ENCODE data around the gene MEIS1.

MEIS1 gene

GRCh38 chr2:66559672-66560071 is 124.7 kb downstream of the MEIS1 start:
- Histone ChIP-seq H3K4me1 (ENCODE audit: control insufficient read depth, insufficient read depth, low read length) (peaks cover 27% of the 10 kb centered on the region), H3K36me3 (ENCODE audit: control insufficient read depth in 2 of 2, insufficient read depth in 1 of 2, low read length in 2 of 2) (no peaks in the 10 kb centered on the region), H3K4me3 (ENCODE audit: low read depth, low read length) (no peak overlapping the region), H3K9me3 (ENCODE audit: control insufficient read depth, insufficient read depth, low read depth, low read length) (no peaks in the 10 kb centered on the region), H3K27ac (ENCODE audit: extremely low read depth, low read depth, low read length) (no peak overlapping the region)
- TF ChIP-seq ZNF211 (tag by site-specific recombination; IDR thresholded peaks at IDR 0.05; ENCODE audit: low read depth) (no peak), ZNF311 (tag by site-specific recombination; IDR thresholded peaks at IDR 0.05; ENCODE audit: borderline replicate concordance) (no peak), ZNF585B (tag by site-specific recombination; IDR thresholded peaks at IDR 0.05) (no peak), ZNF558 (tag by site-specific recombination; IDR thresholded peaks at IDR 0.05) (no peak), ZNF514 (tag by site-specific recombination; IDR thresholded peaks at IDR 0.05) (no peak), ZEB2 (tag by site-specific recombination; IDR thresholded peaks at IDR 0.05) (no peak), ZNF292 (tag by site-specific recombination; IDR thresholded peaks at IDR 0.05; ENCODE audit: borderline replicate concordance, low read depth) (no peak), ZFP37 (tag by site-specific recombination; IDR thresholded peaks at IDR 0.05) (no peak), ZNF138 (tag by site-specific recombination; IDR thresholded peaks at IDR 0.05; ENCODE audit: borderline replicate concordance) (no peak)
- CTCF ChIA-PET, result interaction anchor here (0.5 kb wide), 1 partner anchor 464 kb away, joined by 6 read pairs; no protein-coding TSS in a partner anchor
- POLR2A ChIA-PET, result interaction anchor here (0.7 kb wide), 1 partner anchor 125 kb away, joined by 9 read pairs; the partner anchor contains the start of gene MEIS1

- H3K4me1 ChIP-seq (ENCODE audit: control insufficient read depth, insufficient read depth, low read length), result peaks cover 31% of the 10 kb centered on the region
- H3K4me3 ChIP-seq (ENCODE audit: low read depth, low read length), result no peak overlapping the region
- ChIA-PET CTCF (no interaction called here), POLR2A (no interaction called here)
- H3K27ac ChIP-seq (ENCODE audit: extremely low read depth, low read depth, low read length), result no peak overlapping the region
- H3K36me3 ChIP-seq (ENCODE audit: control insufficient read depth in 2 of 2, insufficient read depth in 1 of 2, low read length in 2 of 2), result no peaks in the 10 kb centered on the region
- TF ChIP-seq PRDM6 (tag by site-specific recombination; IDR thresholded peaks at IDR 0.05) (0 out of 2 replicates have a peak, but pooled peaks have one; percentile 36), ZNF571 (tag by site-specific recombination; IDR thresholded peaks at IDR 0.05) (no peak), ZNF560 (tag by site-specific recombination; IDR thresholded peaks at IDR 0.05; ENCODE audit: borderline replicate concordance) (no peak), ZNF596 (tag by site-specific recombination; IDR thresholded peaks at IDR 0.05) (no peak), ZNF555 (tag by site-specific recombination; conservative IDR thresholded peaks at IDR 0.05) (no peak), ZBTB26 (tag by site-specific recombination; optimal IDR thresholded peaks at IDR 0.05) (no peak), ZNF248 (tag by site-specific recombination; IDR thresholded peaks at IDR 0.05) (no peak)
- H3K9me3 ChIP-seq (ENCODE audit: control insufficient read depth, insufficient read depth, low read depth, low read length), result no peaks in the 10 kb centered on the region
Observed at GRCh38 chr2:66560683-66561082, 125.8 kb downstream of the MEIS1 start.

- POLR2A ChIA-PET, result no interaction called here
- Histone ChIP-seq H3K9me3 (ENCODE audit: control insufficient read depth, insufficient read depth, low read depth, low read length) (no peaks in the 10 kb centered on the region), H3K4me3 (ENCODE audit: low read depth, low read length) (no peak overlapping the region), H3K36me3 (ENCODE audit: control insufficient read depth in 2 of 2, insufficient read depth in 1 of 2, low read length in 2 of 2) (no peaks in the 10 kb centered on the region), H3K4me1 (ENCODE audit: control insufficient read depth, insufficient read depth, low read length) (peaks cover 30% of the 10 kb centered on the region), H3K27ac (ENCODE audit: extremely low read depth, low read depth, low read length) (no peak overlapping the region)
- CTCF ChIA-PET, result no interaction called here
- TF ChIP-seq INSM2 (tag by site-specific recombination; IDR thresholded peaks at IDR 0.05) (no peak), ZNF362 (tag by site-specific recombination; IDR thresholded peaks at IDR 0.05) (peak; percentile 94), GLIS1 (tag by site-specific recombination; IDR thresholded peaks at IDR 0.05) (peak; percentile 41; the same call in 1 of the 2 replicates)
Observed at GRCh38 chr2:66561645-66562303, 126.8 kb downstream of the MEIS1 start.

Measured in HEK293 (cell line).